HFF-Myc (cell line): ENCODE results near the gene GABRA5.

Experiments
- DNase-seq: peaks from one replicate; pipeline ENCODE4 v3.0.0-alpha.2; 2011; ENCODE audit warnings: low read depth; ENCODE audit errors: extremely low read depth
- H3K4me3 ChIP-seq: replicated peaks from 2 replicates; pipeline ENCODE4 v1.5.1; 2011; ENCODE audit warnings: low read depth, mild to moderate bottlenecking, control low read depth, low read length
- TF ChIP-seq, protein P1 (sequence below): IDR thresholded peaks from 2 replicates; pipeline ENCODE4 v1.5.1; 2012; ENCODE audit warnings: mild to moderate bottlenecking, low read depth, low read length, control low read depth; ENCODE audit errors: missing control alignments

GABRA5 gene

GRCh38 chr15:26874774-26875475 is 8.1 kb downstream of the GABRA5 start:
- no peak overlapping the region for H3K4me3 ChIP-seq
- no peak for DNase-seq
- TF ChIP-seq, protein P1, sequence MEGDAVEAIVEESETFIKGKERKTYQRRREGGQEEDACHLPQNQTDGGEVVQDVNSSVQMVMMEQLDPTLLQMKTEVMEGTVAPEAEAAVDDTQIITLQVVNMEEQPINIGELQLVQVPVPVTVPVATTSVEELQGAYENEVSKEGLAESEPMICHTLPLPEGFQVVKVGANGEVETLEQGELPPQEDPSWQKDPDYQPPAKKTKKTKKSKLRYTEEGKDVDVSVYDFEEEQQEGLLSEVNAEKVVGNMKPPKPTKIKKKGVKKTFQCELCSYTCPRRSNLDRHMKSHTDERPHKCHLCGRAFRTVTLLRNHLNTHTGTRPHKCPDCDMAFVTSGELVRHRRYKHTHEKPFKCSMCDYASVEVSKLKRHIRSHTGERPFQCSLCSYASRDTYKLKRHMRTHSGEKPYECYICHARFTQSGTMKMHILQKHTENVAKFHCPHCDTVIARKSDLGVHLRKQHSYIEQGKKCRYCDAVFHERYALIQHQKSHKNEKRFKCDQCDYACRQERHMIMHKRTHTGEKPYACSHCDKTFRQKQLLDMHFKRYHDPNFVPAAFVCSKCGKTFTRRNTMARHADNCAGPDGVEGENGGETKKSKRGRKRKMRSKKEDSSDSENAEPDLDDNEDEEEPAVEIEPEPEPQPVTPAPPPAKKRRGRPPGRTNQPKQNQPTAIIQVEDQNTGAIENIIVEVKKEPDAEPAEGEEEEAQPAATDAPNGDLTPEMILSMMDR = no peak

GRCh38 chr15:26875476-26875850 is 8.6 kb downstream of the GABRA5 start:
- no peak overlapping the region for H3K4me3 ChIP-seq
- DNase-seq = no peak
- TF ChIP-seq, protein P1 = no peak

DNA sequence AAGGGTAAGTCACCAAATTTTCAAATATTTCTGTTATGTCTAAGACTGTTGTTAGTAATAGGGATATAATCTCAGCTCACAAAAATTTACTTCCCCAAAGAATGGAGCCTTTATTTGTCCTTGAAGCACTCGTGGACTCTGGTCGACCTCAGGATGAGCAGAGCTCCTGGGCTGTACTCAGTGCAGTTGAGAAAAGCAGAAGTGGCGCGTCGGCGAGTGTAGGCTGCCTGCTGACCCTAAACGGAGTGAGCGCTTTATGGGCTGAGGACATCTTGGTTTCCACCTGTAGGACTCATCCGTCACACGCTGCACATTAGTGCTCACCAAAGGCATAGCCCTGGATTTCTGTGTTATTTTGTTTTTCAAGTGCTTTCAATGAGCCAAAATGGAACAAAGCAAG is 11.0 kb downstream of the GABRA5 start:
- TF ChIP-seq, protein P1 = no peak
- no peak for DNase-seq
- H3K4me3 ChIP-seq = no peak overlapping the region

GRCh38 chr15:26879706-26880105 is 12.8 kb downstream of the GABRA5 start:
- no peak for DNase-seq
- TF ChIP-seq, protein P1 = no peak
- H3K4me3 ChIP-seq = no peak overlapping the region

DNA sequence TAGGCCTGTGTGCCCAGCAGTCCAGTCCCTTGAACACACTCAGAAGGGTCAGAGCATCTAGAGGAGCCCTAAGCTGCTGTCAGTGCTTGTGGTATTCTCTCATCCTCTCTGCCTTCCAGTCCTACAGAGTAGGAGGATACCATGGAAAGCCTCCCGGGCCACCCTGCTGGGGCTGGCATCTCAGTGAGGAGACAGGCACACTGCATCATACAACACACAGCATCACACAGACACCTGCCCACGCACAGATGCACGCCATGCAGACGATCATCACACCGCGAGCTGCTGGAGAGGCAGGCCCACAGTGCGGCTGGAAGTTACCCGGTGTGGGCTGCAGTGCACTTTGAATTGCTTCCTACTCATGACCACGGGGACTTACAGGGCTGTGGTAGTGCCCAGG is 15.2 kb downstream of the GABRA5 start:
- H3K4me3 ChIP-seq = no peak overlapping the region
- DNase-seq = no peak
- TF ChIP-seq, protein P1 = no peak

DNA sequence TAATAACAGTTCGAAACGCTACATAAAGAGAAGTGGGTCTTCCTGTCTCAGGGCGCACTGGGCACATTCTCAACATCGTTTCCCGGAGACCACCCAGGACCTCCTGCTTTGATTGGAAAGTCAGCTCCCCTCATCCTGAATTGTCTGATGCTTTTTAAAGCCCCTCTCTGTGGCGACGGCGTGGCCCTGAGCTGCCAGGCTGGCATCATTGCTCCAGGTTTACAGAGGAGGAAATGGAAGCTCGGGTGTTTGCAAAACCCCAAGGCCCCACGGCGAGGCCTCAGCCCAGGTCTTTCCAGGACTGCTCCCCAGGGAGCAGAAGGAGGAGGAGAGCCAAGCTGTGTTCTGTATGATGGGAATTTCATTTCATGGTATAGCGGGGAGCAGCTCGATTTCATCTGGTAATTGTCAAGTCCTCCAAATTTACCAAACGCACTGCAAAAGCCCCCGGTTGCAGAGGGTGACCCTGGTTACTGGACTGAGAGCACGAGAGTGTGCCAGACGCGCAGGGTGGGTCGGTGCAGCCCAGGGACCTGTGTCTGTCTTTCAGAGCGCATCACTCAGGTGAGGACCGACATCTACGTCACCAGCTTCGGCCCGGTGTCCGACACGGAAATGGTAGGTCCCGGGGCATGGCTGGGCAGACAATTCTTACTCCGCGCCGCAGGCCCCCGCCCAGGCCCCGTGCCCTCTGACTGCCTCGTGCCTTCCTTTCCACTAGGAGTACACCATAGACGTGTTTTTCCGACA is 15.9 kb downstream of the GABRA5 start:
- DNase-seq = no peak
- TF ChIP-seq, protein P1 = no peak
- no peak overlapping the region for H3K4me3 ChIP-seq
